Measurements from ENCODE around the gene DAP3.
"Not testable (repeated sequence)": the region's sequence is repeated elsewhere in the genome, so short reads cannot be mapped to it uniquely, and the experiment has no call there.

The DAP3 gene

GRCh38 chr1:155689081-155689607 is at the start of gene DAP3:
DAP3 (plus strand) TSS chr1:155689091; CDS start chr1:155709780, 20,689 bp downstream.
- not testable (repeated sequence) for DNase-seq (ENCODE audit: low read depth)

GRCh38 chr1:155640367-155640766 is 48.5 kb upstream of the DAP3 start:
- DNase-seq (ENCODE audit: low read depth), result no peak

GRCh38 chr1:155642559-155643180 is 46.2 kb upstream of the DAP3 start:
- not testable (repeated sequence) for DNase-seq (ENCODE audit: low read depth)

- no peak for DNase-seq (ENCODE audit: low read depth)
Observed at GRCh38 chr1:155643230-155643629, 45.7 kb upstream of the DAP3 start.

GRCh38 chr1:155645034-155645598 is 43.8 kb upstream of the DAP3 start:
- no peak for DNase-seq (ENCODE audit: low read depth)

- DNase-seq (ENCODE audit: low read depth), result no peak
Observed at GRCh38 chr1:155645648-155646047, 43.2 kb upstream of the DAP3 start.

GRCh38 chr1:155646307-155646706 is 42.6 kb upstream of the DAP3 start:
- peak; percentile 8 for DNase-seq (ENCODE audit: low read depth)

- DNase-seq (ENCODE audit: low read depth), result no peak
Observed at GRCh38 chr1:155648207-155649147, 40.4 kb upstream of the DAP3 start.

- DNase-seq (ENCODE audit: low read depth), result no peak
Observed at GRCh38 chr1:155649676-155650075, 39.2 kb upstream of the DAP3 start.

- no peak for DNase-seq (ENCODE audit: low read depth)
Observed at GRCh38 chr1:155650231-155650757, 38.6 kb upstream of the DAP3 start.

GRCh38 chr1:155651861-155652661 is 36.8 kb upstream of the DAP3 start:
- no peak for DNase-seq (ENCODE audit: low read depth)

GRCh38 chr1:155652951-155653350 is 35.9 kb upstream of the DAP3 start:
- no peak for DNase-seq (ENCODE audit: low read depth)

GRCh38 chr1:155657463-155657862 is 31.4 kb upstream of the DAP3 start:
- DNase-seq (ENCODE audit: low read depth), result no peak

GRCh38 chr1:155661239-155661638 is 27.7 kb upstream of the DAP3 start:
- not testable (repeated sequence) for DNase-seq (ENCODE audit: low read depth)

GRCh38 chr1:155669233-155670162 is 19.4 kb upstream of the DAP3 start:
- DNase-seq (ENCODE audit: low read depth), result no peak

GRCh38 chr1:155671750-155672149 is 17.1 kb upstream of the DAP3 start:
- no peak for DNase-seq (ENCODE audit: low read depth)

GRCh38 chr1:155673003-155673402 is 15.9 kb upstream of the DAP3 start:
- no peak for DNase-seq (ENCODE audit: low read depth)

- no peak for DNase-seq (ENCODE audit: low read depth)
Observed at GRCh38 chr1:155678027-155678426, 10.9 kb upstream of the DAP3 start.

GRCh38 chr1:155678992-155679391 is 9.9 kb upstream of the DAP3 start:
- DNase-seq (ENCODE audit: low read depth), result not testable (repeated sequence)

GRCh38 chr1:155680531-155680930 is 8.4 kb upstream of the DAP3 start:
- DNase-seq (ENCODE audit: low read depth), result no peak
